A673 (cell line): ENCODE results near the gene ENOX2. TPM values are rescaled to one million over a fixed set of nuclear protein-coding genes. Genes with fewer than 3 reads are reported as not detected.

Experiments used
- BruUV-seq: library from RNA; stranded (reverse); fragments of 400-500 nt; replicated peaks from 2 replicates; lab custom pipeline; 2021; lab: Mats Ljungman, UMichigan
- CTCF ChIA-PET: fragments of 300-600 bp; sonication (Branson Sonifier 250); formaldehyde crosslinking; loops from one replicate; lab custom pipeline; 2022; ENCODE audit warnings: antibody characterized with exemption; lab: Charles Lee
- POLR2A ChIA-PET: fragments of 300-600 bp; sonication (Branson Sonifier 250); formaldehyde crosslinking; loops from one replicate; lab custom pipeline; 2022; ENCODE audit warnings: antibody characterized with exemption; ENCODE audit not compliant: low non-redundant PET; lab: Charles Lee
- DNase-seq: peaks from one replicate; pipeline ENCODE4 v3.0.0-alpha.2; 2015; ENCODE audit warnings: low spot score
- H3K27ac ChIP-seq: fragments of 200-600 bp; sonication (generic); 2 replicates; pipeline ENCODE4 v1.5.1; 2016; ENCODE audit warnings: mixed run types, low read depth, mild to moderate bottlenecking, mixed read lengths, antibody characterized with exemption, low read length; ENCODE audit not compliant: poor library complexity, severe bottlenecking
- H3K27me3 ChIP-seq: fragments of 200-600 bp; sonication (generic); replicated peaks from 2 replicates; pipeline ENCODE4 v1.6.1; 2017; ENCODE audit warnings: mixed run types, low read depth, mild to moderate bottlenecking, mixed read lengths, antibody characterized with exemption, low read length; ENCODE audit not compliant: insufficient read depth, poor library complexity
- H3K36me3 ChIP-seq: fragments of 200-600 bp; sonication (generic); 2 replicates; pipeline ENCODE4 v1.6.1; 2016; ENCODE audit warnings: mixed run types, mild to moderate bottlenecking, mixed read lengths, antibody characterized with exemption, low read length; ENCODE audit not compliant: insufficient read depth, poor library complexity, severe bottlenecking
- H3K4me1 ChIP-seq: fragments of 200-600 bp; sonication (generic); 2 replicates; pipeline ENCODE4 v1.6.1; 2017; ENCODE audit warnings: mixed run types, mild to moderate bottlenecking, mixed read lengths, antibody characterized with exemption, low read length; ENCODE audit not compliant: insufficient read depth, poor library complexity, severe bottlenecking
- H3K4me3 ChIP-seq: fragments of 200-600 bp; sonication (generic); 2 replicates; pipeline ENCODE4 v1.5.1; 2016; ENCODE audit warnings: low read depth, mixed run types, mild to moderate bottlenecking, mixed read lengths, low read length; ENCODE audit not compliant: poor library complexity, severe bottlenecking
- H3K9me3 ChIP-seq: fragments of 200-600 bp; sonication (generic); 2 replicates; pipeline ENCODE4 v1.6.1; 2016; ENCODE audit warnings: mixed run types, low read depth, mild to moderate bottlenecking, mixed read lengths, antibody characterized with exemption, low read length; ENCODE audit not compliant: poor library complexity, severe bottlenecking
- CTCF ChIP-seq: fragments of 300-800, 200-600 bp; sonication (generic); conservative IDR thresholded peaks from 2 replicates; pipeline ENCODE4 v1.5.1; 2017; ENCODE audit warnings: low read depth, mild to moderate bottlenecking, antibody characterized with exemption, low read length, moderate library complexity, mixed read lengths
- EZH2 ChIP-seq: fragments of 200-600 bp; sonication (generic); IDR thresholded peaks from 2 replicates; pipeline ENCODE4 v1.6.1; 2017; ENCODE audit warnings: borderline replicate concordance, low read depth, mild to moderate bottlenecking, mixed read lengths, antibody characterized with exemption, low read length; ENCODE audit not compliant: poor library complexity, severe bottlenecking
- intact Hi-C: fragments of 100-400 bp; cut with micrococcal nuclease; formaldehyde crosslinking; loops from one replicate; pipeline ENCODE4 v1.10.0; 2022; ENCODE audit not compliant: unreplicated experiment
- total RNA-seq: library from RNA; stranded (reverse); gene quantifications from 2 replicates; pipeline ENCODE4 v1.2.3, GENCODE V29; 2021

Gene ENOX2
- total RNA-seq, 1 experiment from 2014 or later: 12.9 TPM

- Histone ChIP-seq H3K4me3 (no peak overlapping the region), H3K9me3 (no peaks in the 10 kb centered on the region), H3K27ac (peak overlapping the region; percentile 49), H3K4me1 (peaks cover 36% of the 10 kb centered on the region), H3K36me3 (no peaks in the 10 kb centered on the region), H3K27me3 (no peaks in the 10 kb centered on the region)
- POLR2A ChIA-PET: no interaction called here
- CTCF ChIA-PET: no interaction called here
- no TSS peak for BruUV-seq
- TF ChIP-seq EZH2 (no peak), CTCF (no peak)
- intact Hi-C loops: no loop called here
- DNase-seq: peak; percentile 79
Measured at GRCh38 chrX:130770615-130771014, 132.4 kb downstream of the ENOX2 start.

GRCh38 chrX:130769835-130770234 is 133.2 kb downstream of the ENOX2 start:
- TF ChIP-seq CTCF (no peak), EZH2 (no peak)
- intact Hi-C loops: no loop called here
- POLR2A ChIA-PET: no interaction called here
- no peaks in the 10 kb centered on the region for H3K9me3 ChIP-seq
- no peaks in the 10 kb centered on the region for H3K27me3 ChIP-seq
- no peaks in the 10 kb centered on the region for H3K36me3 ChIP-seq
- CTCF ChIA-PET: no interaction called here
- BruUV-seq: no TSS peak
- H3K27ac ChIP-seq: peak overlapping the region; percentile 85
- peaks cover 36% of the 10 kb centered on the region for H3K4me1 ChIP-seq
- H3K4me3 ChIP-seq: no peak overlapping the region
- peak; percentile 11 for DNase-seq

GRCh38 chrX:130758072-130758471 is 144.9 kb downstream of the ENOX2 start:
- intact Hi-C loops: no loop called here
- ChIA-PET POLR2A (no interaction called here), CTCF (no interaction called here)
- H3K36me3 ChIP-seq: no peaks in the 10 kb centered on the region
- no TSS peak for BruUV-seq
- no peak for TF ChIP-seq CTCF
- TF ChIP-seq EZH2: no peak
- no peak for DNase-seq
- H3K4me3 ChIP-seq: no peak overlapping the region
- no peak overlapping the region for H3K27ac ChIP-seq
- H3K27me3 ChIP-seq: no peaks in the 10 kb centered on the region
- H3K9me3 ChIP-seq: no peaks in the 10 kb centered on the region
- H3K4me1 ChIP-seq: no peaks in the 10 kb centered on the region
